Left ventricle myocardium inferior (tissue), 1 donor: ENCODE results near the gene IFI27. TPM values are rescaled to one million over a fixed set of nuclear protein-coding genes. Genes with fewer than 3 reads are reported as not detected.

Source experiments
- DNase-seq: peaks from one replicate; pipeline ENCODE4 v3.0.0-alpha.2; 2020
- H3K27ac ChIP-seq: fragments of 200-600 bp; replicated peaks from 2 replicates; pipeline ENCODE4 v1.8.0; 2021
- H3K27me3 ChIP-seq: fragments of 200-600 bp; 2 replicates; pipeline ENCODE4 v1.8.0; 2021; ENCODE audit warnings: low read depth
- H3K36me3 ChIP-seq: fragments of 200-600 bp; 2 replicates; pipeline ENCODE4 v1.8.0; 2021
- H3K4me1 ChIP-seq: fragments of 200-600 bp; 2 replicates; pipeline ENCODE4 v1.8.0; 2021
- H3K4me3 ChIP-seq: fragments of 200-600 bp; 2 replicates; pipeline ENCODE4 v1.8.0; 2021; ENCODE audit warnings: mild to moderate bottlenecking, moderate library complexity
- H3K9me3 ChIP-seq: fragments of 200-600 bp; replicated peaks from 2 replicates; pipeline ENCODE4 v1.8.0; 2021
- intact Hi-C: fragments of 100-400 bp; cut with micrococcal nuclease; formaldehyde crosslinking; loops from one replicate; pipeline ENCODE4 v1.11.0; 2022
- total RNA-seq: library from RNA; stranded (reverse); fragmentation: NEBNext Ultra II Directional; extraction: Animal tissue kit (Norgen Biotek cat#: 25700); gene quantifications from one replicate; pipeline ENCODE4 v1.2.1, GENCODE V29; 2021
- TF ChIP-seq, protein P1 (sequence below): fragments of 200-600 bp; IDR thresholded peaks from 2 replicates; pipeline ENCODE4 v1.8.0; 2021; ENCODE audit warnings: antibody characterized with exemption, mild to moderate bottlenecking, borderline replicate concordance
- donor health status: DM: no; HTN: yes; CAD: no; lungs with severe emphysema.

Gene IFI27
- total RNA-seq, 1 donor from 2014 or later = 130 TPM

DNA sequence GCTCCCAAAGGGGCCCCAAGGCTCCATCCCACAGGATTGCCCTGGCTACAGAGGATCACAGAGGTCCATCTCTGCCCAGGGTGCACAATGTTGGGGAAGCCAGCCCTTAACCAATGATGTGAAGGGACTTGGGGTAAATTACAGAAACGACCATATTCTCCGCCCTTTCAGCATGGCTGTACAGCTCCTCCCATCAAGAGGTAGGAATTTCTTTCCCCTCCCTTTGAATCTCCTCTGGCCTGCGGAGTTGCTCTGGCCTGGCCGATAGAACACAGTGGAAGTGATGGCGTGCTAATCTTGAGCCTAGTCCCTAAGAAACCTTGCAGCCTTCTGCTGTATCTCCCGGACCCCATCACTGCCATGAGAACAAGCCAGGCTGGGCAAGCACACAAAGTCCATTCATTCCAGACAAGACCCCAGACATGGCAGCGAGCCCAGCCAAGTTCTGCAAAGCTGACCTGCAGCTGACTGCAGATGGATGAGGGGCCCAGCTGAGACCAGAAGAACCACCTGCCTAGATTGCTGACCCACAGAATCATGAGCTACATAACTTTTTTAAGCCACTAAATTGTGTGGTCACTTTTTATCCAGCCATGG is 6.9 kb upstream of the IFI27 start:
- no peak for DNase-seq
- Histone ChIP-seq H3K27ac (no peak overlapping the region), H3K4me3 (no peak overlapping the region), H3K4me1 (no peaks in the 10 kb centered on the region), H3K36me3 (no peaks in the 10 kb centered on the region), H3K27me3 (no peaks in the 10 kb centered on the region), H3K9me3 (no peaks in the 10 kb centered on the region)
- TF ChIP-seq, protein P1, sequence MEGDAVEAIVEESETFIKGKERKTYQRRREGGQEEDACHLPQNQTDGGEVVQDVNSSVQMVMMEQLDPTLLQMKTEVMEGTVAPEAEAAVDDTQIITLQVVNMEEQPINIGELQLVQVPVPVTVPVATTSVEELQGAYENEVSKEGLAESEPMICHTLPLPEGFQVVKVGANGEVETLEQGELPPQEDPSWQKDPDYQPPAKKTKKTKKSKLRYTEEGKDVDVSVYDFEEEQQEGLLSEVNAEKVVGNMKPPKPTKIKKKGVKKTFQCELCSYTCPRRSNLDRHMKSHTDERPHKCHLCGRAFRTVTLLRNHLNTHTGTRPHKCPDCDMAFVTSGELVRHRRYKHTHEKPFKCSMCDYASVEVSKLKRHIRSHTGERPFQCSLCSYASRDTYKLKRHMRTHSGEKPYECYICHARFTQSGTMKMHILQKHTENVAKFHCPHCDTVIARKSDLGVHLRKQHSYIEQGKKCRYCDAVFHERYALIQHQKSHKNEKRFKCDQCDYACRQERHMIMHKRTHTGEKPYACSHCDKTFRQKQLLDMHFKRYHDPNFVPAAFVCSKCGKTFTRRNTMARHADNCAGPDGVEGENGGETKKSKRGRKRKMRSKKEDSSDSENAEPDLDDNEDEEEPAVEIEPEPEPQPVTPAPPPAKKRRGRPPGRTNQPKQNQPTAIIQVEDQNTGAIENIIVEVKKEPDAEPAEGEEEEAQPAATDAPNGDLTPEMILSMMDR = no peak
- intact Hi-C loops = no loop called here

DNA sequence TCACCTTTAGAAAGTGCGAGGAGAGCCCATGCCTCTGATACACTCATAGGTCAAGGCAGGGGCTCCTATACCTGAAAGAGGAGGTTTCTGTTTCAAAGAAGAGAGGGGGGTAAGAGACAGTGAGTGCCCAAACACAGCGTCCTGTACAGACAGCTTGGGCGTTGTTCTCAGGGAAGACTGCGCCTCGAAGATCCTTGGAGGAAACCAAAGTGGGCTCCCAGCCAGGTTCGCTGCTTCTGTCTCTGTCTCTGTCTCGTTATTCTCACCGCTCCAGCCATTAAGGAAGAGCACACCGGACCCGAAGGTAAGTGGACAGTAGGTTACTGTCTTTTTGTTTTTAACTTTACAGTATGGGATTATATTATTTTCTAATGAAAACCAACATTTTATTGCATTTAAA is 5.8 kb upstream of the IFI27 start:
- intact Hi-C loops = no loop called here
- TF ChIP-seq, protein P1 = no peak
- H3K4me1 ChIP-seq = peaks cover 5% of the 10 kb centered on the region
- no peaks in the 10 kb centered on the region for H3K9me3 ChIP-seq
- no peak overlapping the region for H3K4me3 ChIP-seq
- no peaks in the 10 kb centered on the region for H3K27me3 ChIP-seq
- H3K36me3 ChIP-seq = no peaks in the 10 kb centered on the region
- no peak for DNase-seq
- H3K27ac ChIP-seq = no peak overlapping the region

DNA sequence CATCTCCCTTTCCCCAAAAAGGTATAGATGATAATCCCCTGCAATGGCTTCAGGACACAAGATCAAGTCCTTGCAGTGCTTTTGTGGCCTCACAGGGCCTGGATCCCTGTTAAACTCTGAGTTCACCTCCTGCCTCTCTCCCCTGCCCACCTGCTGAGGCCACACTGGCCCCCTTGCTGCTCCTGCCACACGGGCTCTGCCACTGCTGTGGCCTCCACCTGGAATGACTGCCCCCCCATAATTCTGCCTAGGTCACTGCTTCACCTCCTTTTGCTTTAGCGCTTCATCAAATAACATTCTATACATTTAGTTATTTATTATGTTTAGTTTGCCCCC is 653 bp upstream of the IFI27 start:
- Histone ChIP-seq H3K4me1 (peaks cover 45% of the 10 kb centered on the region), H3K9me3 (no peaks in the 10 kb centered on the region), H3K27me3 (no peaks in the 10 kb centered on the region), H3K36me3 (no peaks in the 10 kb centered on the region), H3K27ac (peak overlapping the region; percentile 89), H3K4me3 (peak overlapping the region; percentile 69)
- TF ChIP-seq, protein P1 = no peak
- intact Hi-C loops = no loop called here
- DNase-seq = no peak

DNA sequence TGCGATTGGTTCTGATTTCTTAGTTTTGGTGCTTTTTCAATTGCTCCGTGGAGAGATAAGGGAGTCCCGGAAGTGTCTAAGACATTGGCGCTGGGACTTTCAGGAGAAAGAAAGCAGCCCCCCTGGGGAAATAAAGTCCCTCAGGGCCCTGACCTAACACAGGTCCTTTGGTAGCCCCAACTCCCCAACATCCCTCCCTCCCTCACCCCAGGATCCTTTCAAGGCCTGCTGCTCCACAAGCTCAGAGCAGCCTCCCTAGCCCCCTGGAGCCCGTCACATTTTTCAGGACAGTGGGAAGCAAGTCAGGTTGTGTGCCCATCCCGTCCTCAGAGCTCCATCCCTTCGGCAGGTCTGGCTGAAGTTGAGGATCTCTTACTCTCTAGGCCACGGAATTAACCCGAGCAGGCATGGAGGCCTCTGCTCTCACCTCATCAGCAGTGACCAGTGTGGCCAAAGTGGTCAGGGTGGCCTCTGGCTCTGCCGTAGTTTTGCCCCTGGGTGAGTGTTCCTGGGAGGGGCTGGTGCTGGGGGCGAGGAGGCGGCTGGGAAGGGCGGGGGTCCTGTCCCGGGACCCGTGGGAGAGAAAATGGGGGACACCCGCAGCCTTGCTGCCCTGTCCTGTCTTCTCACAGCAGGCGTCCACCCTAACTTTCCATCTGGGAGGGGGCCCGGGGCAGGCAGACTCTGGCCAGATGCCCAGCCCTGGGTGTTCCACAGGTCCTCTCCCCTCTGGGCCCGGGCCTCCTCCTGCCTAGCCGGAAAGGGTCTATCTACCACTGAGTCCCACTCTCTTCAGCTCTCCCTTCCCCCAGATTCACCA is 950 bp downstream of the IFI27 start:
- TF ChIP-seq, protein P1 = no peak
- Histone ChIP-seq H3K27ac (peak overlapping the region; percentile 89), H3K36me3 (no peaks in the 10 kb centered on the region), H3K4me3 (peak overlapping the region; percentile 69), H3K4me1 (peaks cover 55% of the 10 kb centered on the region), H3K27me3 (no peaks in the 10 kb centered on the region), H3K9me3 (no peaks in the 10 kb centered on the region)
- DNase-seq = no peak
- intact Hi-C loops = no loop called here

DNA sequence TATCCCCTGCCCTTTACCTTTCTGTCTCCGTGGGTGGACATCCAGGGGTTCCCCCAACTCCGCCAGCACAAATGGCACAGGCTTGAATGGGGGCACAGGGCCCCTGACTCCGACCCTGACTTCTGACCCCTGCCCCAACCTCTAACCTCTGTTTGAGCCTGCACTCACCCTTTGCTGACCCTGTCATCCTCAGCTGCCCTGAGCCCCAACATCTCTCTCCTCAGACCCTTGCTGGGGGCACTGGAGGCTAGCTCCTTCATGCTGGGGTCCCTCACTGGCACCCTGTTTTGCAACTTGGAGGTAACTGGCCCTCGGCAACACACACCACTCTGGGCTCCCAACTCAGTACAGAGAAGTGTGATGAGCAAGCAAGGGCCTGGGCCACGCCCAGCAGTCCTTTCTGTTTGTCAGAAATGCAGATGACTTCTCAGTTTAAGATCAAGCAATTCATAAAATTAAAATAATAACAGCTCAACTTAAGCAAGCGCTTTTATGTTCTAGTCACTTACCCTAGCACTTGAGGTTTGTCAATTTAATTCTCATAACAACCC is 2.1 kb downstream of the IFI27 start:
- TF ChIP-seq, protein P1 = no peak
- H3K36me3 ChIP-seq = no peaks in the 10 kb centered on the region
- H3K4me3 ChIP-seq = peak overlapping the region; percentile 69
- H3K27ac ChIP-seq = peak overlapping the region; percentile 89
- peaks cover 55% of the 10 kb centered on the region for H3K4me1 ChIP-seq
- H3K9me3 ChIP-seq = no peaks in the 10 kb centered on the region
- H3K27me3 ChIP-seq = no peaks in the 10 kb centered on the region
- no peak for DNase-seq
- intact Hi-C loops = no loop called here
